Measurements from ENCODE around the gene STXBP1. TPM values are rescaled to one million over a fixed set of nuclear protein-coding genes. Genes with fewer than 3 reads are reported as not detected.

The STXBP1 gene
- total and polyA plus RNA-seq, 2 donors (not counting 3 experiments of a cell fraction or from before 2014, with no cell fraction given): 18.8 to 51.3 TPM

DNA sequence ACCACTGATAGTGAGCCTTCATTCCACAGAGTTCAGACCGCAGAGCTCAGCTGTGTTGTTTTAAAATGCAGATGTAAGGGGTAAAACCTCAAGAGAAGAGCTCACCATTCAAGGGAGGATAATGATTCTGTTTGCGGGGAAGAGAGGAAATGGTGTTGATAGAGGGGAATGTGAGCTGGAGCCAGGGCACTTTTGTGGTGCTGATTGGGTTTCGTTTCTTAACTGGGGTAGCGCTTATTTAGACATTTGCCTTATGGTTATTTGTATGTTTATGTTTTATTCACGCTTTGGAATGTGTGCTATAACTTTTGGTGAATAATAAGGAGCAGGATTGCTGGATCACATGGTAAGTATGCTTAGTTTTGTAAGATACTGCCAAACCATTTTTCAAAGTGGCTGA lies 42.5 kb downstream of the STXBP1 start:
- no peak for DNase-seq (ENCODE audit: low read depth, low spot score)
- H3K27me3 ChIP-seq (ENCODE audit: control insufficient read depth in 2 of 2, insufficient read depth in 2 of 2, low read length in 2 of 2): no peaks in the 10 kb centered on the region
- no peak for TF ChIP-seq FOS (IDR thresholded peaks at IDR 0.05; ENCODE audit: borderline replicate concordance, insufficient read depth, low read length)
- TF ChIP-seq, protein P1, sequence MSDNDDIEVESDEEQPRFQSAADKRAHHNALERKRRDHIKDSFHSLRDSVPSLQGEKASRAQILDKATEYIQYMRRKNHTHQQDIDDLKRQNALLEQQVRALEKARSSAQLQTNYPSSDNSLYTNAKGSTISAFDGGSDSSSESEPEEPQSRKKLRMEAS (IDR thresholded peaks at IDR 0.05; ENCODE audit: insufficient read depth, insufficient read length): no peak
- TF ChIP-seq MYC (IDR thresholded peaks at IDR 0.05; ENCODE audit: low read depth, low read length): no peak
- dilution Hi-C loops (cut with MboI; ENCODE audit: extremely low pct_ligation_motif_present, low sequenced_read_pairs) (no loop called here), intact Hi-C loops (cut with micrococcal nuclease) (no loop called here)
- H3K9me1 ChIP-seq (replicated peaks; ENCODE audit: control insufficient read depth, extremely low read depth, insufficient read depth, low read length): no peaks in the 10 kb centered on the region
- no peaks in the 10 kb centered on the region for H4K20me1 ChIP-seq (replicated peaks; ENCODE audit: control insufficient read depth, extremely low read depth, insufficient read depth, low read length)
- H3K4me3 ChIP-seq (replicated peaks in 1 of 3; ENCODE audit: insufficient read depth in 1 of 3, low read depth in 1 of 3, low read length in 3 of 3): no peak overlapping the region
- CTCF ChIA-PET: interaction anchor here (1.1 kb wide), 1 partner anchor 80 kb away, joined by 3 read pairs; no protein-coding TSS in a partner anchor
- H3K4me2 ChIP-seq (ENCODE audit: insufficient read depth, low read length): no peak overlapping the region
- POLR2A ChIA-PET: no interaction called here
- no peak overlapping the region for H3K27ac ChIP-seq (ENCODE audit: insufficient read depth, low read depth, low read length)
- FAIRE-seq: no peak
- no TSS peak for BruUV-seq (replicated peaks)
- H3K36me3 ChIP-seq (ENCODE audit: control insufficient read depth in 2 of 2, extremely low read depth in 1 of 2, insufficient read depth in 2 of 2, low read length in 2 of 2): peaks cover 3 to 10% of the 10 kb centered on the region in 2 experiments
- H2AFZ ChIP-seq (ENCODE audit: low read depth, low read length): no peak overlapping the region
- H3K4me1 ChIP-seq (ENCODE audit: control insufficient read depth, extremely low read depth, insufficient read depth, low read length): no peaks in the 10 kb centered on the region
- H3K79me2 ChIP-seq (ENCODE audit: control insufficient read depth, insufficient read depth, low read length): no peaks in the 10 kb centered on the region
- no peaks in the 10 kb centered on the region for H3K9me3 ChIP-seq (replicated peaks; ENCODE audit: control insufficient read depth, insufficient read depth, low read length)
- H3K9ac ChIP-seq (replicated peaks; ENCODE audit: extremely low read depth, insufficient read depth, low read length): no peak overlapping the region

DNA sequence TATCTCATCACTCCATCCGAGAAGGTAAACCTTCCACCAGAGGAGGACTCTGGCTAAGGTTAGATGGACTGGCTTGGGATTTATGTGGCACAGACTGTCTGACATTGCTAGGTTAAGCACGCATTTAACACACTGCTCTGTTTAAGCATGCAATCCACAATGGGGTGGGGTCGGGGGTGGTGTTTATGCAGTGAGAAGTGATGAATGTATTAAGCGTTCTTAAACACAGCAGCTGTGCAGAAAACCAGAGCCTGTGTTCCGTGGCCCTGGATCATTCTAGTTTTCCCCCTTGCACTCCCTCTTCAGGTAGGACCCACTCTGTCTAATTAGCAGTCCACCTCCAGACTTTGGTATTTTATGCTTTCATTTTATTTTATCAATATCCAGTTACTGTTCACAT lies 46.4 kb downstream of the STXBP1 start:
- no peaks in the 10 kb centered on the region for H3K4me1 ChIP-seq (ENCODE audit: control insufficient read depth, extremely low read depth, insufficient read depth, low read length)
- CTCF ChIA-PET: interaction anchor here (0.7 kb wide), 1 partner anchor 11 kb away, joined by 3 read pairs; no protein-coding TSS in a partner anchor
- intact Hi-C loops (cut with micrococcal nuclease): no loop called here
- H3K9ac ChIP-seq (replicated peaks; ENCODE audit: extremely low read depth, insufficient read depth, low read length): no peak overlapping the region
- no peak overlapping the region for H2AFZ ChIP-seq (ENCODE audit: low read depth, low read length)
- H3K9me3 ChIP-seq (replicated peaks; ENCODE audit: control insufficient read depth, insufficient read depth, low read length): no peaks in the 10 kb centered on the region
- no peaks in the 10 kb centered on the region for H4K20me1 ChIP-seq (replicated peaks; ENCODE audit: control insufficient read depth, extremely low read depth, insufficient read depth, low read length)
- FAIRE-seq (no peak), DNase-seq (ENCODE audit: low read depth, low spot score) (no peak)
- H3K4me2 ChIP-seq (ENCODE audit: insufficient read depth, low read length): no peak overlapping the region
- no peaks in the 10 kb centered on the region for H3K27me3 ChIP-seq (ENCODE audit: control insufficient read depth in 2 of 2, insufficient read depth in 2 of 2, low read length in 2 of 2)
- TF ChIP-seq MYC (IDR thresholded peaks at IDR 0.05; ENCODE audit: low read depth, low read length) (no peak), POLR2A (IDR thresholded peaks at IDR 0.05; ENCODE audit: low read depth, low read length) (no peak), EZH2 (IDR thresholded peaks at IDR 0.05; ENCODE audit: borderline replicate concordance, low read depth, low read length, severe bottlenecking) (no peak), POLR2AphosphoS5 (IDR thresholded peaks at IDR 0.05; ENCODE audit: insufficient read depth, low read depth, low read length) (no peak), JUN (IDR thresholded peaks at IDR 0.05; ENCODE audit: borderline replicate concordance, insufficient read depth, insufficient read length, low read depth) (no peak), GATA2 (IDR thresholded peaks at IDR 0.05; ENCODE audit: insufficient read depth, insufficient read length, low read depth, low read length) (no peak), FOS (IDR thresholded peaks at IDR 0.05; ENCODE audit: borderline replicate concordance, insufficient read depth, low read length) (no peak)
- TF ChIP-seq, protein P1 (IDR thresholded peaks at IDR 0.05; ENCODE audit: insufficient read depth, insufficient read length): no peak
- TF ChIP-seq, protein P2, sequence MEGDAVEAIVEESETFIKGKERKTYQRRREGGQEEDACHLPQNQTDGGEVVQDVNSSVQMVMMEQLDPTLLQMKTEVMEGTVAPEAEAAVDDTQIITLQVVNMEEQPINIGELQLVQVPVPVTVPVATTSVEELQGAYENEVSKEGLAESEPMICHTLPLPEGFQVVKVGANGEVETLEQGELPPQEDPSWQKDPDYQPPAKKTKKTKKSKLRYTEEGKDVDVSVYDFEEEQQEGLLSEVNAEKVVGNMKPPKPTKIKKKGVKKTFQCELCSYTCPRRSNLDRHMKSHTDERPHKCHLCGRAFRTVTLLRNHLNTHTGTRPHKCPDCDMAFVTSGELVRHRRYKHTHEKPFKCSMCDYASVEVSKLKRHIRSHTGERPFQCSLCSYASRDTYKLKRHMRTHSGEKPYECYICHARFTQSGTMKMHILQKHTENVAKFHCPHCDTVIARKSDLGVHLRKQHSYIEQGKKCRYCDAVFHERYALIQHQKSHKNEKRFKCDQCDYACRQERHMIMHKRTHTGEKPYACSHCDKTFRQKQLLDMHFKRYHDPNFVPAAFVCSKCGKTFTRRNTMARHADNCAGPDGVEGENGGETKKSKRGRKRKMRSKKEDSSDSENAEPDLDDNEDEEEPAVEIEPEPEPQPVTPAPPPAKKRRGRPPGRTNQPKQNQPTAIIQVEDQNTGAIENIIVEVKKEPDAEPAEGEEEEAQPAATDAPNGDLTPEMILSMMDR (IDR thresholded peaks at IDR 0.05; ENCODE audit: extremely low read depth in 1 of 2, insufficient read depth in 1 of 2, low read depth in 1 of 2, low read length in 2 of 2): no peak
- no peaks in the 10 kb centered on the region for H3K9me1 ChIP-seq (replicated peaks; ENCODE audit: control insufficient read depth, extremely low read depth, insufficient read depth, low read length)
- H3K4me3 ChIP-seq (replicated peaks in 1 of 3; ENCODE audit: insufficient read depth in 1 of 3, low read depth in 1 of 3, low read length in 3 of 3): no peak overlapping the region
- BruUV-seq (replicated peaks): no TSS peak
- POLR2A ChIA-PET: no interaction called here
- H3K27ac ChIP-seq (ENCODE audit: insufficient read depth, low read depth, low read length): no peak overlapping the region
- peaks cover 6 to 14% of the 10 kb centered on the region in 2 experiments for H3K36me3 ChIP-seq (ENCODE audit: control insufficient read depth in 2 of 2, extremely low read depth in 1 of 2, insufficient read depth in 2 of 2, low read length in 2 of 2)
- no peaks in the 10 kb centered on the region for H3K79me2 ChIP-seq (ENCODE audit: control insufficient read depth, insufficient read depth, low read length)
- dilution Hi-C loops (cut with MboI; ENCODE audit: extremely low pct_ligation_motif_present, low sequenced_read_pairs): no loop called here

Data from endothelial cell of umbilical vein (primary cell).